Fibroblast of mammary gland (primary cell): ENCODE data around the gene WDR86.

ENCODE experiments used
- DNase-seq: peaks from one replicate; pipeline ENCODE4 v3.0.0-alpha.2; 2010; ENCODE audit warnings: low read depth
- H3K4me3 ChIP-seq: 2 replicates; pipeline ENCODE4 v1.5.1; 2011; ENCODE audit warnings: low read depth, mild to moderate bottlenecking, low read length, moderate library complexity; ENCODE audit not compliant: control insufficient read depth
- CTCF ChIP-seq: conservative IDR thresholded peaks from 2 replicates; pipeline ENCODE4 v1.5.1; 2011; ENCODE audit warnings: low read depth, low read length, inconsistent platforms; ENCODE audit not compliant: control insufficient read depth, insufficient read depth

The WDR86 gene

GRCh38 chr7:151406051-151406875 is 3.6 kb downstream of the WDR86 start:
- no peak for DNase-seq
- no peak for TF ChIP-seq CTCF
- H3K4me3 ChIP-seq = no peak overlapping the region

GRCh38 chr7:151405588-151405987 is 4.2 kb downstream of the WDR86 start:
- no peak for TF ChIP-seq CTCF
- DNase-seq = no peak
- no peak overlapping the region for H3K4me3 ChIP-seq

- DNase-seq = no peak
- no peak for TF ChIP-seq CTCF
- H3K4me3 ChIP-seq = no peak overlapping the region
These were observed 4.8 kb downstream of the WDR86 start for GRCh38 chr7:151405056-151405455.

GRCh38 chr7:151404216-151405011 is 5.4 kb downstream of the WDR86 start:
- TF ChIP-seq CTCF = no peak
- peak; percentile 65 for DNase-seq
- no peak overlapping the region for H3K4me3 ChIP-seq

GRCh38 chr7:151403764-151404163 is 6.1 kb downstream of the WDR86 start:
- no peak overlapping the region for H3K4me3 ChIP-seq
- no peak for TF ChIP-seq CTCF
- DNase-seq = peak; percentile 14

- TF ChIP-seq CTCF = no peak
- no peak for DNase-seq
- no peak overlapping the region for H3K4me3 ChIP-seq
These were observed 7.6 kb downstream of the WDR86 start for GRCh38 chr7:151402029-151402835.
